RWPE2 (cell line): ENCODE measurements around the gene MYRF.

Experiments
- ATAC-seq: fragments of 200-7000 bp; cut with Tn5 transposase; 3 replicates; pipeline ENCODE4 v1.9.1; 2021; ENCODE audit warnings: low read depth
- DNase-seq: peaks from one replicate; pipeline ENCODE4 v3.0.0-alpha.2; 2020; ENCODE audit warnings: low spot score
- H3K27ac ChIP-seq: fragments of 450-650 bp; 2 replicates; pipeline ENCODE4 v1.5.1; 2017; ENCODE audit warnings: mild to moderate bottlenecking; ENCODE audit not compliant: poor library complexity, severe bottlenecking
- H3K27me3 ChIP-seq: fragments of 250-450 bp; sonication (Bioruptor Pico); 2 replicates; pipeline ENCODE4 v1.5.1; 2021; ENCODE audit warnings: mild to moderate bottlenecking, moderate library complexity; ENCODE audit not compliant: insufficient read depth, poor library complexity, severe bottlenecking
- H3K36me3 ChIP-seq: fragments of 250-450 bp; sonication (Bioruptor Pico); 2 replicates; pipeline ENCODE4 v1.5.1; 2020; ENCODE audit warnings: low read depth, mild to moderate bottlenecking, moderate library complexity
- H3K4me1 ChIP-seq: fragments of 250-450 bp; sonication (Bioruptor Pico); 2 replicates; pipeline ENCODE4 v1.5.1; 2021; ENCODE audit warnings: mild to moderate bottlenecking, moderate library complexity; ENCODE audit not compliant: insufficient read depth, poor library complexity, severe bottlenecking
- H3K4me3 ChIP-seq: fragments of 250-450 bp; sonication (Bioruptor Pico); 2 replicates; pipeline ENCODE4 v1.5.1; 2021; ENCODE audit warnings: mild to moderate bottlenecking, moderate library complexity; ENCODE audit not compliant: severe bottlenecking
- H3K9me3 ChIP-seq: fragments of 250-450 bp; sonication (Bioruptor Pico); 2 replicates; pipeline ENCODE4 v1.5.1; 2021; ENCODE audit warnings: mild to moderate bottlenecking, moderate library complexity; ENCODE audit not compliant: severe bottlenecking
- TF ChIP-seq, protein P1 (sequence below): fragments of 450-650 bp; IDR thresholded peaks from one replicate; pipeline ENCODE4 v1.5.1; 2017; ENCODE audit warnings: mild to moderate bottlenecking, moderate library complexity; ENCODE audit not compliant: poor library complexity, severe bottlenecking

Gene MYRF

DNA sequence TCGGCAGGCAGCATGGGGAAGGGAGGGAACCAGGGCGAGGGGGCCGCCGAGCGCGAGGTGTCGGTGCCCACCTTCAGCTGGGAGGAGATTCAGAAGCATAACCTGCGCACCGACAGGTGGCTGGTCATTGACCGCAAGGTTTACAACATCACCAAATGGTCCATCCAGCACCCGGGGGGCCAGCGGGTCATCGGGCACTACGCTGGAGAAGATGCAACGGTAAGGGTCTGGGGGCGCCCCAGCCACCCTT, 75.9 kb downstream of the MYRF start:
- ATAC-seq (no peak), DNase-seq (no peak)
- H3K4me1 ChIP-seq: peaks cover 11% of the 10 kb centered on the region
- TF ChIP-seq, protein P1, sequence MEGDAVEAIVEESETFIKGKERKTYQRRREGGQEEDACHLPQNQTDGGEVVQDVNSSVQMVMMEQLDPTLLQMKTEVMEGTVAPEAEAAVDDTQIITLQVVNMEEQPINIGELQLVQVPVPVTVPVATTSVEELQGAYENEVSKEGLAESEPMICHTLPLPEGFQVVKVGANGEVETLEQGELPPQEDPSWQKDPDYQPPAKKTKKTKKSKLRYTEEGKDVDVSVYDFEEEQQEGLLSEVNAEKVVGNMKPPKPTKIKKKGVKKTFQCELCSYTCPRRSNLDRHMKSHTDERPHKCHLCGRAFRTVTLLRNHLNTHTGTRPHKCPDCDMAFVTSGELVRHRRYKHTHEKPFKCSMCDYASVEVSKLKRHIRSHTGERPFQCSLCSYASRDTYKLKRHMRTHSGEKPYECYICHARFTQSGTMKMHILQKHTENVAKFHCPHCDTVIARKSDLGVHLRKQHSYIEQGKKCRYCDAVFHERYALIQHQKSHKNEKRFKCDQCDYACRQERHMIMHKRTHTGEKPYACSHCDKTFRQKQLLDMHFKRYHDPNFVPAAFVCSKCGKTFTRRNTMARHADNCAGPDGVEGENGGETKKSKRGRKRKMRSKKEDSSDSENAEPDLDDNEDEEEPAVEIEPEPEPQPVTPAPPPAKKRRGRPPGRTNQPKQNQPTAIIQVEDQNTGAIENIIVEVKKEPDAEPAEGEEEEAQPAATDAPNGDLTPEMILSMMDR: no peak
- peak overlapping the region; percentile 76 for H3K27ac ChIP-seq
- H3K27me3 ChIP-seq: no peaks in the 10 kb centered on the region
- peak overlapping the region; percentile 54 for H3K4me3 ChIP-seq
- H3K36me3 ChIP-seq: peaks cover 42% of the 10 kb centered on the region
- H3K9me3 ChIP-seq: no peaks in the 10 kb centered on the region

DNA sequence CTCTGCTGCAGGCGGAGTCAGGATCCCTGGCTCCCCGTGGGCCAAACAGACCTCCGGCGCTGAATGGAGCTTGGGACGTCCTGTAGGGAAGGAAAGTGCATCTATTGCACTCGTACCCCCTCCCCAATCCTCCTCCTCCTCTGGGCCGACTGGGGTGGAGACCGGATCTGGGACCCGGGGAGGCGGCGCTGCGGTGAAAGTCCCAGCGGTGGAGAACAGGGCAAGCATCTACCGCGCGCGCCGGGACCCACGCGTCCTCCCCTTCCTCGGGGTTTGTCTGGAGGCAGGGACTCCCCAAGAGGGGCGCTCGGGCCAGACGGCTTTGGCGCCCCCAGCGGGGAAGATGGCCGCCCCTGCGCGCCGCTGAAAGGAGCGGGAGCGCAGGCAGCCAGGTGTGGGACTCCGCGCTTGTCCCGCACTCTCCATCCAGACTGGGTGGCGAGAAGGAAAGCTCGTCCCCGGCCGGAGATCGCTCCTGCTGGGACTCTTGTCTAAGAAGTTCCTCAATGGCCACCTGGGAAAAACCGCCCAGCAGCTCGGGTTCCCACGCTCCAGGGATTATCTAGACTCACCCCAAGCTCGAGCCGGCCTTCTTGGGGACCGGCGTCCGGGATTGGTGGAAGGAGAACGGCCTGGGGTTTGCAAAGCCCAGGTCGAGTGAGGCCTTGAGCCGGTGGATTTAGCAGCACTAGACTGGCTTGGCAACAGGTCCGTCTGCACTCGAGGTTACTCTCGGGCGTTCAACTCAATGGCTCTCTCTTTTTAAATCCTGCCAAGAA, 76.4 kb downstream of the MYRF start:
- TF ChIP-seq, protein P1: peak; percentile 57
- ATAC-seq (peak; percentile 40; the same call in 2 of the 3 replicates), DNase-seq (no peak)
- Histone ChIP-seq H3K27me3 (no peaks in the 10 kb centered on the region), H3K4me3 (peak overlapping the region; percentile 54), H3K4me1 (peaks cover 15% of the 10 kb centered on the region), H3K27ac (peak overlapping the region; percentile 76), H3K36me3 (peaks cover 48% of the 10 kb centered on the region), H3K9me3 (no peaks in the 10 kb centered on the region)

DNA sequence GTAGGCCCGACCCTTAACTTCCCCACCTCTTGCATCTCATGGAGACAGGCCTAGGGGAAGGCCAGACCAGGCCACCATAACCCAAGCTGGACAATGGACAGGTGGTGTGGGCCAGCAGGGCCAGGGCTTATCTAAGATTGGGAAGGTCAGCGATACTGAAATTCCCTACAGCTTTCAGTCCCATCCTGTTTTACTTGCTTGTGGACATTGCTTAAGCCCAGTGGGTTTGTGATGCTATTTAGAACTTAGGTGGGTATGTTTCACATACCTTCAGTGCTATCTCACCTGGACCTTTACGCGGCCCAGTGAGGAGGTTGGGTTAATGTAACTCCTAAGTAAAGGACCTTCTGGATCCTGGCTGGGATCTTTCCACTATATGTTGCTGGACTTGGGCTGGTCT, 77.4 kb downstream of the MYRF start:
- ATAC-seq (no peak), DNase-seq (no peak)
- TF ChIP-seq, protein P1: no peak
- peak overlapping the region; percentile 54 for H3K4me3 ChIP-seq
- H3K27me3 ChIP-seq: no peaks in the 10 kb centered on the region
- peaks cover 54% of the 10 kb centered on the region for H3K36me3 ChIP-seq
- H3K9me3 ChIP-seq: no peaks in the 10 kb centered on the region
- H3K4me1 ChIP-seq: peaks cover 22% of the 10 kb centered on the region
- peak overlapping the region; percentile 76 for H3K27ac ChIP-seq

- Histone ChIP-seq H3K4me3 (peak overlapping the region; percentile 54), H3K4me1 (peaks cover 22% of the 10 kb centered on the region), H3K9me3 (no peaks in the 10 kb centered on the region), H3K27me3 (no peaks in the 10 kb centered on the region), H3K36me3 (peaks cover 55% of the 10 kb centered on the region), H3K27ac (peak overlapping the region; percentile 76)
- DNase-seq (no peak), ATAC-seq (no peak)
- TF ChIP-seq, protein P1: no peak
Observed at GRCh38 chr11:61830237-61831105, 78.0 kb downstream of the MYRF start.
